GM21360 (cell line): ENCODE measurements around the gene CRELD2.

ENCODE experiments used
- ATAC-seq: cut with Tn5 transposase; IDR thresholded peaks from one replicate; pipeline ENCODE4 v1.9.1; 2021; ENCODE audit warnings: mild to moderate bottlenecking, moderate library complexity; ENCODE audit not compliant: unreplicated experiment

CRELD2 gene, protein sequence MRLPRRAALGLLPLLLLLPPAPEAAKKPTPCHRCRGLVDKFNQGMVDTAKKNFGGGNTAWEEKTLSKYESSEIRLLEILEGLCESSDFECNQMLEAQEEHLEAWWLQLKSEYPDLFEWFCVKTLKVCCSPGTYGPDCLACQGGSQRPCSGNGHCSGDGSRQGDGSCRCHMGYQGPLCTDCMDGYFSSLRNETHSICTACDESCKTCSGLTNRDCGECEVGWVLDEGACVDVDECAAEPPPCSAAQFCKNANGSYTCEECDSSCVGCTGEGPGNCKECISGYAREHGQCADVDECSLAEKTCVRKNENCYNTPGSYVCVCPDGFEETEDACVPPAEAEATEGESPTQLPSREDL

DNA sequence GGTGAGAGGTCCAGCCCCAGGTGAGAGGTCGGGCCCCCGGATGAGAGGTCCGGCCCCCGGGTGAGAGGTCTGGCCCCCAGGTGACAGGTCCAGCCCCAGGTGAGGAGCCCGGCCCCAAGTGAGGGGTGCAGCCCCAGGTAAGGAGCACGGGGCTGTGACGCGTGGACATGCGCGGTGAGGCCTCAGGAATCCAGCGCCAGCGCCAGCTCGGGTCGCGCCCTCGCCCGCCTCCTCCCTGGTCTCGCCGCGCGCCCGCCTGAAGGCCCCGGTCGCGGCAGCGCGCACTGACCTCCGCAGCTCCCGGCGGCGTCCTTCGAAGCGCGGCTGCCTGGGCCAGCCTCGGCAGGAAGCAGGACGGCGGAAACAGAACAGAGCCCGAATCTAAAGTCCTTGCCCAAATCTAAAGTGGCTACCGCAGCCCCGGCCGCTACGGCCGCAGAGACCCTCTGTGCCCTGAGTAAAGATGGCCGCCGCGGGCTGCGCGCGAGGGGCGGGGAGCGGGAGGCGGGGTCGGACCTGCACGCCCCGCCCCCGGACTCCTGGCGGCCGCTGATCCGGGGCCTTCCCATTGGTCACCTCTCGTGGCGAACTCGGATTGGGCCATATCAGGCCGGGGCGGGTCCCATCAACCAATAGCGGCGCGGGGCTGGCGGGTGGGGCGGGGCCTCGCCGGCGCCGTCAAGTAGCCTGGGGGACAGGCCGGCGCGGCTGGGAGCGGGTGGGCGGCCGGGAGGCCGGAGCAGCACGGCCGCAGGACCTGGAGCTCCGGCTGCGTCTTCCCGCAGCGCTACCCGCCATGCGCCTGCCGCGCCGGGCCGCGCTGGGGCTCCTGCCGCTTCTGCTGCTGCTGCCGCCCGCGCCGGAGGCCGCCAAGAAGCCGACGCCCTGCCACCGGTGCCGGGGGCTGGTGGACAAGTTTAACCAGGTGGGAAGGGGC lies at the start of gene CRELD2, which contains the start of gene ALG12:
Gene CRELD2 (plus strand): TSS at position 661 of the 937 bp plus-strand sequence. CDS start 136 bp downstream, at position 797.
Gene ALG12 (minus strand): TSS at position 465 of the 937 bp plus-strand sequence. CDS start 4,673 bp downstream, outside the sequence.
- ATAC-seq, result peak; percentile 85

DNA sequence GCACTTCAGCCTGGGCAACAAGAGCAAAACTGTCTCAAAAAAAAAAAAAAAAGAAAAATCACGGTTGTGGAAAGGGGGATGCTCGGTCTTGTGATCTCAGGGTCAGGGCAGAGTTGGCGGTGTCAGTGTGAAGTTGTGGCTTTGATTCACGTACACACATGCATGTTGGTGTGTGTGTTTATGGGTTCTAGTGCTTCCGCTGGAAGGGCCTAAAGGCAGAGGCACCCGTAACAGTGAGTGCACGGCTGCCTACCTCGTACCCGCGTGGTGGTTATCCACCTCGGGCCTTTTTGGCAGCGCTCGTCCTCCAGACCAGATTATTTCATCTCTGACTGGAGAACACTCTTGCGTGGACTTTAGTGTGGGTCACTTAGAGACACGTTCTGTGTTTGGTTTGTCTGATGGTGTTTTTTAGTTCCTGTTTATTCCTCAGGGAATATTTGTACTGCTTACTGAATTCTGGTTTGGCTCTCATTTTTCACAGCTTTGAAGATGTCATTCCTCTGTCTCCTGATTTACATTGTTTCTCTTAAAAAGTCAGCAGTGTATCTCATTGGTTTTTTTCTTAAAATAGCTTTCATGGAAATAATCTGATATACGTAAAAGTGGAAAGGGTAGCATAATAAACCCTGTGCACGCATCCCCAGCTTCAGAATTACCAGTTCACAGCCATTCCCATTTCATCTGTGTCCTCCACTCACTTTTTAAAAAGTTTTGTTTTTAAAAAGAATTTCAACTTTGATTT lies 49.2 kb upstream of the CRELD2 start:
- ATAC-seq, result no peak

DNA sequence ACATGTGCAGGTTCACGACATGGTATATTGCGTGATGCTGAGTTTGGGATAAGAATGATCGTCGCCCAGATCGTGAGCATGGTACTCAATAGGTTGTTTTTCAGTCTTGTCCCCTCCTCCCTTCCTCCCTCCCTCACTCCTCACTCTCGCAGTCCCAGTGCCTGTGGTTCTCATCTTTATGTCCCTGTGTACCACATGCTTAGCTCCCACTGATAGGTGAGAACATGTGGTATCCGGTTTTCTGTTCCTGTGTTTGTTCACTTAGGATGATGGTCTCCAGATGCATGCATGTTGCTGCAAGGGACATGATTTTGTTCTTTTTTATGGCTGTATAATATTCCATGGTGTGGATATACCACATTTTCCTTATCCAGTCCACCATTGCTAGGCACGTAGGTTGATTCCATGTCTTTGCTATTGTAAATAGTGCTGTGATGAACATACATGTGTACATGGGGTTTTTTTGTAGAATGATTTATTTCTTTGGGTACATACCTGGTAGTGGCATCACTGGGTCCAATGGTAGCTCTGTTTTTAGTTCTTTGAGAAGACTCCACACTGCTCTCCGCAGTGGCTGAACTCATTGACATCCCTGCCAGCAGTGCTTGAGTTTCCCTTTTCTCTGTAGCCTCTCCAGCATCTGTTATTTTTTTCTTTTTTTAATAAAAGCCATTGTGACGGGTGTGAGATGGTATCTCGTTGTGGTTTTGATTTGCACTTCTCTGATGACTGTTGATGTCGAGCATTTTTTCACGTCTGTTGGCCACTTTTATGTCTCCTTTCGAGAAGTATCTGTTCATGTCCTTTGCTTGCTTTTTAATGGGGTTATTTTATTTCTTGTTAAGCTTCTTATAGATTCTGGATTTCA lies 48.4 kb upstream of the CRELD2 start:
- no peak for ATAC-seq

DNA sequence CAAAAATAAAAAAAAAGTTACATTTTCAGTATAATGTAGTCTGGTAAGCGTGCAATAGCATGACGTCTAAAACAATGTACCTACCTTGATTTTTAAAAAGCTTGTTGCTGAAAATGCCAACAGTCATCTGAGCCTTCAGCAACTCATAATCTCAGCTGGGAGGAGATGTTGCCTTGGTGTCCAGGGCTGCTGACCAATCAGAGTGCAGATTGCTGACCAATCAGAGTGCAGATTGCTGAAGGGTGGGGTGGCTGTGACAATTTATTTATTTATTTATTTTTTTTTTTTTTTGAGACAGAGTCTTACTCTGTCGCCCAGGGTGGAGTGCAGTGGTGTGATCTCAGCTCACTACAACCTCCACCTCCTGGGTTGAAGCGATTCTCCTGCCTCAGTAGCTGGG lies 47.0 kb upstream of the CRELD2 start:
- no peak for ATAC-seq

DNA sequence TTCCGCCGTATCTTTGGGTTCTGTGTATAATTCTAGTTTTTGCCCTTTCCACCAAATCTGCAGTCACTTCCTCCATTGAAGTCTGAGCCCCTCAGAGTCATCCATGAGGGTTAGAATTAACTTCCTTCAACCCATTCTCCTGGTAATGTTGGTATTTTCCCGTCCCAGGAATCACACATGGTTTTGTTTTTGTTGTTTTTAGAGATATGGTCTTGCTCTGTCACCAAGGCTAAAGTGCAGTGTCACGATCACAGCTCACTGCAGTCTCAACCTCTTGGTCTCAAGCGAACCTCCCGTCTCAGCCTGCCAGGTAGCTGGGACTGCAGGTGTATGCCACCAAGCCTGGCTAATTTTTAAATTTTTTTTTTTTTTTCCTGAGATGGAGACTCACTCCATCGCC lies 46.1 kb upstream of the CRELD2 start:
- no peak for ATAC-seq

DNA sequence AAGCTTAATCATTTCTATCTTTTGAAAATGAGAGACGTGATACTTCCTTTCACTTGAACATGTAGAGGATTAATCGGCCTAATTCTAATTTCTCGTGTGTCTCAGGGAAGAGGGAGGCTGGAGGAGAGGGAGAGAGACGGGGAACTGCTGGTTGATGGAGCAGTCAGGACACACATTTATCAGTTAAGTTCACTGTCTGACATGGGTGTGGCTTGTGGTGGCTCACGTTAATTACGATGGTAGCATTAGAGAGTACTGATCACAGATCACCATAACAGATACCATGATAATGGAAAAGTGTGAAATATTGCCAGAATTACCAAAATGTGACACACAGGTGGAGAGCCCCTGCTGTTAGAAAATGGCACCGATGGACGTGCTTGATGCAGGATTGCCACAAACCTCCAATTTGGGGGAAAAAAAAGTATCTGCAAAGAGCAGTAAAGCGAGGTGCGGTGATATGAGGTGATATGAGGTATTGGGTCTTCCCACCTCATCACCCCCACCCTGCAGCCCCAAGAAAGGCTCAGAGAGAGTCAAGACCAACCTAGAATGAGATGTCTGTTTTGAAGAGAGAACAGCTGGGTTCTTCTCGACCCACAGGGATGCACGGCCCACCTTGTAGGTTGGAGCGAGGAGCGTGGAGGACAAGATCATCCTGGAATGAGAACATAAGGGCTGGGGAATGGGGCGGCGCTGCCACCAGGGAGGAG lies 45.0 kb upstream of the CRELD2 start:
- no peak for ATAC-seq

DNA sequence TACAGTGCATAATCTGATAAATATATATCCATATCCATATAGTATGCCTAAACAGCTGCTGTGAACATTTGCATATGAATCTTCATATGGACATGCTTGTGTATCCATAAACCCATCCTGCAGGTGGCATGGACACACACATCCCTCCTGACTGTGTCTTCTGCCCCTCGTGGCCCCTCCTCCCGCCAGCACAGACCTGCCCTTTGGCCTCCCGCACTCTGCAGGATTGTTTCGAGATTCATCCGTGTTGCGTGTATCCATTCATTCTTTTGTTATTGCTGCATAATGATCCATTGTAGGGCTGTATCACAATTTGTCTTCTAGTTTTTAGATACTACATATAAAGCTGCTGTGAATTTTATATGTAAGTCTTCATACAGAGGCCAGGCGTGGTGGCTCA lies 40.8 kb upstream of the CRELD2 start:
- ATAC-seq, result no peak

DNA sequence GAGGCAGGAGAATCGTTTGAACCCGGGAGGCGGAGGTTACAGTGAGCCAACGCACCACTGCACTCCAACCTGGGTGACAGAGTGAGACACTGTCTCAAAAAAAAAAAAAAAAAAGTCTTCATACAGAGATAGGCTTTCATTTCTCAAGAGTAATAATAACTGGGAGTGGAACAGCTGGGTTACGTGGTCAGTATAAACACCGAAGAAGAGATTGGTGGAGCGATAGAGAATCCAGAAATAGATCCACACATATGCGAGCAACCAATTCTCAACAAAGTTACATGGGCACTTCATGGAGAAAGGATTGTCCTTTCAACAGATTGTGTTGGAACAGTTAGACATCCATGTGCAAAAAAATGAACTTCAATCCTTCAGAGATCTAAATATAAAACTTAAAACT lies 40.2 kb upstream of the CRELD2 start:
- ATAC-seq, result no peak

DNA sequence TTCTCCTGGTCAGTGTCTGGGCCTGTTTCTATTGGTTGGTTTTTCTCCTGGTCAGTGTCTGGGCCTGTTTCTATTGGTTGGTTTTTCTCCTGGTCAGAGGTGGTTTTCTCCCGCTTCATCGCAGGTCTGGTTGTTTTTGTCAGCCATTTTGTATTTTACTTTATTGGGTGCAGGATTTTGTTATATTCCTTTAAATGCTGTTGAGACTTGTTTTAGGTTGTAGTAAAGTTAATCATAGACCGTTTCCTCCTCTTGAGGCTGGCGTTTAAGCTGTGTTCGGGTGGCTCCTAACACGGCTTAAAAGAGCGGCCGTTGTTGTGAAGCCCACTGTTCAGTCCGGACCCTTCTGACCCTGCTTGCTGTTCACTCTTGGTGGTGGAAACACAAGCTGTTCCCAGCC lies 38.6 kb upstream of the CRELD2 start:
- no peak for ATAC-seq

DNA sequence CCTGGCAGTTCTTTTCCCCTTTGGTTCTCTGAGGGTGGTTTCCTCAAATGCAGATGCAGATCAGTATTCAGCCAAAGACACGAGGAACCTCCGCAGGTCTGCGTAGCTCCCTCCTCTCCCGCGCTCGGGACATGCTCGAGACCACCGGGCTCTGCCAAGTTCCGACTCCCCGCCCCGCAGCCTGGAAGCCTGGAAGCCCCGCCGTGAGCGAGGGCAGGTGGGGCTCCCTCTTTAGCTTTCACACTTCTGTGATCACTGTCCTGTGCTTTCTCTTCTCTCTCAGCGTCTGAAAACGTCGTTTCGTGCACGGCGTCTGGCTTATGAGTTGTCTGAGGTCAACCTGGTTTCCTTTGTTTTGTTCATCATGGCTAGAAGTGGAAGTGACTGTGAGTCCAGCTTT lies 38.2 kb upstream of the CRELD2 start:
- no peak for ATAC-seq

DNA sequence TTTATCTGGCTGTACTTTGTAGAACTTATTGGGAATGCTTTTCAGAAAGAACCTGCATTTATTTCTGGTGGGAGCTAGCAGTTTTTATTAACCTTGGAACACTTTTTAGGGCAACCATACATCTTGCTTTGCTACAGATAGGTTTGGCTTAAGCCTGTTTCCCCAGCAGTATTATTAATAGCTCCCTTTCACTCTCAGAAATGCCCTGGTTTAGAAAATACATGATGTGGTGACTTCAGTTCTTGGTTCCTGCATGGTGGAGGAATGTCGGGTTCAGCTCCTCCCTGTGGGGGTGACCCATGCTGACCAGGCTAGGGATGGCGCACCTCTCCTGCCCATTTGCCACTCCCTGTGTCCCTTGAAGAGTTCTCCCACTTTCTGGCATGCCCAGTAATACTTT lies 36.6 kb upstream of the CRELD2 start:
- ATAC-seq, result no peak

DNA sequence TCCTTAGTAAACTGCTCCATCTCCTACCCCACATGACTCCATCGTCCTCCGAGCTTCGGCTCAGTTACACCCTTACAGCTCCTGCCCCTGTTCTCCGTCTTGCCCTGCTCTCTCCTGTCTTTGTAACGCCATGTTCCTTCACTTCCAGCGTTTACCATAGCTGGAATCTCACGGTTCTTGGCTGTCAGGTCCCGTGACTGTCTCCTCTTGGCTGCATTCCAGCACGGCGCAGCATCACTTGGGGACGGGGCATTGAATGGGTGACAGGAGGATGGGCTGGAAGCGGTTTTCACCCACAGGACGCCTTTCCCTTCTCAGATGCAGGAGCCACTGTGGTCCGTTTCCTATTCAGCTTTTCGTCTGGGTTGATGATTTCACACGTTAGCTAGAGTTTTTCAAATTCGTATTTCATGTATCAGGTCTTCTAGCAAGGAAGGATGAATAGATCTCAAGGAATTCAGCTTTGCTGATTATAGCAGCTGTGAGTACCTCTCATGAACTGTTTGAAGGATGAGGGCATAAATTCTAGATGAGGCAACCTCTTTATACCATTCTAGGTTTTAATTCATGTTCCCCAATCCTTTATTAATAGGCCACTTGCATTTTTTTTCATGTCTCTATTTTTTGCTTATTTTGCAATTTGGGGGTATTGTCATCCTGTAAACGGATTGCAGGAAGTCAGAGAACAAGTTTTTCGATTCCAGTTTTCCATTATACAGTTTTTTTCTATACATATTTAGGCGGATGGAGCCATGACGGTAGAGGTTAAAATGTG lies 35.7 kb upstream of the CRELD2 start:
- ATAC-seq, result no peak

DNA sequence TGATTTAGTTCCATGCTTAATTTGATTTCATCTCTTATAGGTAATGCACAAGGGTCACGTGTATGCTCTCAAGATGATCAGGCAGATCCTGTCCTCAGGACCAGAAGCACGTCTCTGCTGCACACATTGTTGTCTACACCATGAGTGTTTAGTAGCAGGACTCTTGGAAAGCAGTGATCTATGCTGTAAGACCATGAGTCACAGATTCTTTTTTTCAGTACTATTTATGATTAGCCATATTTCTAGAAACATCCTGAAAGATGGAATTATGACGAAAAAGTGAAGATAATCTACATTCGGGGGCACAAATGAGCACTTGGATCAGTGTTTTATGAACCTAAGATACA lies 35.2 kb upstream of the CRELD2 start:
- no peak for ATAC-seq

DNA sequence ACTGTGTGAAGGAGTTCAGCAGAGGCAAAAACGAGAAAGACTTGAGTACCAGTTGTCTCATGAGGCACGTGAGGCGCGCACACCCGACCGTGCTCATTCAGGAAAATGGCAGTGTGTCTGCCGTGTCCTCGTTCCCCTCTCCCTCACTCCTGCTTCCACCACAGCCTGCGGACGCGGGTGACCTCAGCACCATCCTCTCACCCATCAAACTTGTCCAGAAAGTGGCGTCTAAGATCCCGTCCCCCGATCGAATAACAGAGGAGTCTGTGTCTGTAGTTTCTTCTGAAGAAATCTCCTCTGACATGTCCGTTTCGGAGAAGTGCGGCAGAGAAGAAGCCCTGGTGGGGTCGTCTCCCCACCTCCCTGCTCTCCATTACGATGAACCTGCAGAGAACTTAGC lies 34.4 kb upstream of the CRELD2 start:
- no peak for ATAC-seq

DNA sequence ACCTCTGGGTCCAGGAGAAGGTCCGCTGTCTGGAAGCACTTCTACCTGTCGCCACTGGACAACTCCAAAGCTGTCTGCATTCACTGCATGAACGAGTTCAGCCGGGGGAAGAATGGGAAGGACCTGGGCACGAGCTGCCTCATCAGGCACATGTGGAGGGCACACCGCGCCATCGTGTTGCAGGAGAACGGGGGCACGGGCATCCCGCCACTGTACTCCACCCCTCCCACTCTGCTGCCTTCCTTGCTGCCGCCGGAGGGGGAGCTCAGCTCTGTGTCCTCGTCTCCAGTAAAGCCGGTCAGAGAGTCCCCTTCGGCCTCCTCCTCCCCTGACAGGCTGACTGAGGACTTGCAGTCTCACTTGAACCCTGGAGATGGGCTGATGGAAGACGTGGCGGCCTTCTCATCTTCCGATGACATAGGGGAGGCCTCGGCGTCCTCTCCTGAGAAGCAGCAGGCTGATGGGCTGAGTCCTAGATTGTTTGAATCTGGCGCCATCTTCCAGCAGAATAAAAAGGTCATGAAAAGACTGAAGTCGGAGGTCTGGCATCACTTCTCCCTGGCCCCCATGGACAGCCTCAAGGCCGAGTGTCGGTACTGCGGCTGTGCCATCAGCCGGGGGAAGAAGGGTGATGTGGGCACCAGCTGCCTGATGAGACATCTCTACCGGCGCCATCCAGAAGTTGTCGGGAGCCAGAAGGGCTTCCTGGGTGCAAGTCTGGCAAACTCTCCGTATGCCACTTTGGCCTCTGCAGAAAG lies 33.8 kb upstream of the CRELD2 start:
- ATAC-seq, result no peak

DNA sequence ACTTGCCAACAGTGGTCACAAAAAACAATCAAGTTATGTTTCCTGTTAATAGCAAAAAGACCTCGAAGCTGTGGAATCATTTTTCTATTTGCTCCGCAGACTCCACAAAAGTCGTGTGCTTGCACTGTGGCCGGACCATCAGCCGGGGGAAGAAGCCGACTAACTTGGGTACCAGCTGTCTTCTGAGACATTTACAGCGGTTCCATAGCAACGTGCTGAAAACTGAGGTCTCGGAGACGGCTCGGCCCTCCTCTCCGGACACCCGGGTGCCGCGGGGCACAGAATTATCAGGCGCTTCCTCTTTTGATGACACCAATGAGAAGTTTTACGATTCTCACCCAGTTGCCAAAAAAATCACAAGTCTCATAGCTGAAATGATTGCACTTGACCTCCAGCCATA lies 33.2 kb upstream of the CRELD2 start:
- ATAC-seq, result no peak

DNA sequence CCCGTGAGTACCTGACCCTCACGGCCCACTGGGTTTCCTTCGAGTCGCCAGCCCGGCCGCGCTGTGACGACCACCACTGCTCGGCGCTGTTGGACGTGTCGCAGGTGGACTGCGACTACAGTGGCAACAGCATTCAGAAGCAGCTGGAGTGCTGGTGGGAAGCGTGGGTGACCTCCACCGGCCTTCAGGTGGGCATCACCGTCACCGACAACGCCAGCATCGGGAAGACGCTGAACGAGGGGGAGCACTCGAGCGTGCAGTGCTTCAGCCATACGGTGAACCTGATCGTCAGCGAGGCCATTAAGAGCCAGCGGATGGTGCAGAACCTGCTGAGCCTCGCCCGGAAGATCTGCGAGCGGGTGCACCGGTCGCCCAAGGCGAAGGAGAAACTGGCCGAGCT lies 32.6 kb upstream of the CRELD2 start:
- no peak for ATAC-seq

DNA sequence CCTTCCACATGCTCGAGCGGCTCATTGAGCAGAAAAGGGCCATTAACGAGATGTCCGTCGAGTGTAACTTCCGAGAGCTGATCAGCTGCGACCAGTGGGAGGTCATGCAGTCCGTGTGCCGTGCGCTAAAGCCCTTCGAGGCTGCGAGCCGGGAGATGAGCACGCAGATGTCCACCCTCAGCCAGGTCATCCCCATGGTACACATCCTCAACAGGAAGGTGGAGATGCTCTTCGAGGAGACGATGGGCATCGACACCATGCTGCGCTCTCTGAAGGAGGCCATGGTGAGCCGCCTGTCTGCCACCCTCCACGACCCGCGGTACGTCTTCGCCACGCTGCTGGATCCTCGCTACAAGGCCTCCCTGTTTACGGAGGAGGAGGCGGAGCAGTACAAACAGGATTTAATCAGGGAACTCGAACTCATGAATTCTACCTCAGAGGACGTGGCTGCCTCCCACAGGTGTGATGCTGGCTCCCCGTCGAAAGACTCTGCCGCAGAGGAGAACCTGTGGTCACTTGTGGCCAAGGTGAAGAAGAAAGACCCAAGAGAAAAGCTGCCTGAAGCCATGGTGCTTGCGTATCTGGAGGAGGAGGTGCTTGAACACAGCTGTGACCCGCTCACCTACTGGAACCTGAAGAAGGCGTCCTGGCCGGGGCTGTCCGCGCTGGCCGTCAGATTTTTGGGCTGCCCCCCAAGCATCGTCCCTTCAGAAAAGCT lies 31.9 kb upstream of the CRELD2 start:
- no peak for ATAC-seq
